CD4-positive, alpha-beta T cell treated with Interleukin-4 for 1 hour (primary cell): ENCODE data around the gene EPHB3.

Experiments used
- DNase-seq, 2 donors: peaks; one replicate each; pipeline ENCODE4 v3.0.0-alpha.2; 2020 to 2022

The EPHB3 gene

GRCh38 chr3:184561061-184561912 is at the start of gene EPHB3:
Gene EPHB3 (plus strand): TSS chr3:184561785. CDS start chr3:184562236, 451 bp downstream.
- DNase-seq, result peak; percentile 91 to 95

GRCh38 chr3:184512621-184513020 is 49.0 kb upstream of the EPHB3 start:
- DNase-seq, result no peak

- DNase-seq, result peak; percentile 81 to 83
Measured at GRCh38 chr3:184513276-184514170, 48.1 kb upstream of the EPHB3 start.

- DNase-seq, result no peak
Measured at GRCh38 chr3:184514171-184514490, 47.5 kb upstream of the EPHB3 start.

GRCh38 chr3:184523825-184524615 is 37.6 kb upstream of the EPHB3 start:
- DNase-seq, result peak in 1 of 2 donors; percentile 20

- peak in 1 of 2 donors; percentile 21 for DNase-seq
Measured at GRCh38 chr3:184524981-184525336, 36.6 kb upstream of the EPHB3 start.

GRCh38 chr3:184525337-184526087 is 36.1 kb upstream of the EPHB3 start:
- DNase-seq, result no peak

- DNase-seq, result no peak
Measured at GRCh38 chr3:184526088-184526433, 35.5 kb upstream of the EPHB3 start.

- DNase-seq, result no peak
Measured at GRCh38 chr3:184531626-184532280, 29.8 kb upstream of the EPHB3 start.

- DNase-seq, result no peak
Measured at GRCh38 chr3:184532940-184533732, 28.4 kb upstream of the EPHB3 start.

GRCh38 chr3:184537885-184538665 is 23.5 kb upstream of the EPHB3 start:
- DNase-seq, result no peak

GRCh38 chr3:184538666-184539431 is 22.7 kb upstream of the EPHB3 start:
- DNase-seq, result no peak

GRCh38 chr3:184539801-184540435 is 21.7 kb upstream of the EPHB3 start:
- DNase-seq, result no peak

- peak; percentile 68 to 69 for DNase-seq
Measured at GRCh38 chr3:184540777-184541681, 20.6 kb upstream of the EPHB3 start.

GRCh38 chr3:184541886-184542562 is 19.6 kb upstream of the EPHB3 start:
- DNase-seq, result no peak

- DNase-seq, result no peak
Measured at GRCh38 chr3:184542577-184542976, 19.0 kb upstream of the EPHB3 start.

- no peak for DNase-seq
Measured at GRCh38 chr3:184543256-184543655, 18.3 kb upstream of the EPHB3 start.
